Measurements from ENCODE around the gene GXYLT2.
"Not testable (repeated sequence)": the region's sequence is repeated elsewhere in the genome, so short reads cannot be mapped to it uniquely, and the experiment has no call there.

Gene GXYLT2

GRCh38 chr3:72976281-72976741 lies 88.5 kb downstream of the GXYLT2 start:
- DNase-seq = no peak

- no peak for DNase-seq
These were observed 89.4 kb downstream of the GXYLT2 start for GRCh38 chr3:72977060-72977808.

GRCh38 chr3:72982609-72983366 lies 94.9 kb downstream of the GXYLT2 start:
- DNase-seq = no peak

GRCh38 chr3:72985576-72985975 lies 97.7 kb downstream of the GXYLT2 start:
- DNase-seq = no peak

GRCh38 chr3:72990701-72991395 lies 103.0 kb downstream of the GXYLT2 start:
- no peak for DNase-seq

- no peak for DNase-seq
These were observed 103.7 kb downstream of the GXYLT2 start for GRCh38 chr3:72991522-72991921.

GRCh38 chr3:72993391-72993790 lies 105.5 kb downstream of the GXYLT2 start:
- no peak for DNase-seq

GRCh38 chr3:72995337-72995736 lies 107.5 kb downstream of the GXYLT2 start:
- no peak for DNase-seq

GRCh38 chr3:72996121-72996472 lies 108.3 kb downstream of the GXYLT2 start:
- DNase-seq = no peak

- peak; percentile 90 for DNase-seq
These were observed 108.9 kb downstream of the GXYLT2 start, which contains the start of gene PPP4R2 for GRCh38 chr3:72996473-72997333. Gene PPP4R2, plus strand, starts transcription at chr3:72996811. Its CDS starts 227 bp downstream, at chr3:72997038.

- no peak for DNase-seq
These were observed 109.6 kb downstream of the GXYLT2 start for GRCh38 chr3:72997421-72997961.

GRCh38 chr3:72998466-72998865 lies 110.6 kb downstream of the GXYLT2 start:
- no peak for DNase-seq

- no peak for DNase-seq
These were observed 112.1 kb downstream of the GXYLT2 start for GRCh38 chr3:72999951-73000350.

- not testable (repeated sequence) for DNase-seq
These were observed 115.2 kb downstream of the GXYLT2 start for GRCh38 chr3:73003050-73003449.

- no peak for DNase-seq
These were observed 116.5 kb downstream of the GXYLT2 start for GRCh38 chr3:73004316-73004715.

GRCh38 chr3:73007992-73008712 lies 120.3 kb downstream of the GXYLT2 start:
- no peak for DNase-seq

- DNase-seq = no peak
These were observed 121.2 kb downstream of the GXYLT2 start for GRCh38 chr3:73009008-73009407.

GRCh38 chr3:73009750-73010149 lies 121.9 kb downstream of the GXYLT2 start:
- no peak for DNase-seq

GRCh38 chr3:73010158-73010557 lies 122.3 kb downstream of the GXYLT2 start:
- no peak for DNase-seq

GRCh38 chr3:73018298-73018697 lies 130.5 kb downstream of the GXYLT2 start:
- DNase-seq = no peak

GRCh38 chr3:73018790-73019441 lies 131.1 kb downstream of the GXYLT2 start:
- DNase-seq = no peak

Data from T1000 (cell line).